Neural cell (in vitro differentiated cells): ENCODE results near the gene CYB5R3. TPM values are rescaled to one million over a fixed set of nuclear protein-coding genes. Genes with fewer than 3 reads are reported as not detected.

Source experiments
- H2AFZ ChIP-seq: fragments of 200-600, 300-800 bp; sonication (generic), shearing (Covaris generic); 2 replicates; pipeline ENCODE4 v1.6.0; 2014; ENCODE audit warnings: low read depth, mild to moderate bottlenecking, antibody characterized with exemption, low read length, moderate library complexity
- H3F3A ChIP-seq: fragments of 200-600 bp; shearing (Covaris generic); 2 replicates; pipeline ENCODE4 v1.6.1; 2016; ENCODE audit warnings: mild to moderate bottlenecking, moderate library complexity, mixed read lengths, antibody characterized with exemption, low read length; ENCODE audit not compliant: insufficient read depth, poor library complexity, severe bottlenecking
- H3K27ac ChIP-seq: fragments of 200-600, 300-800 bp; sonication (generic), shearing (Covaris generic); 2 replicates; pipeline ENCODE4 v1.5.1; 2014; ENCODE audit warnings: mild to moderate bottlenecking, low read length, moderate library complexity
- H3K27me3 ChIP-seq: fragments of 300-800, 200-600 bp; sonication (generic), shearing (Covaris generic); 2 replicates; pipeline ENCODE4 v1.6.0; 2014; ENCODE audit warnings: mild to moderate bottlenecking, low read depth, low read length, moderate library complexity; ENCODE audit not compliant: insufficient read depth
- H3K36me3 ChIP-seq: fragments of 300-800, 200-600 bp; sonication (generic), shearing (Covaris generic); 2 replicates; pipeline ENCODE4 v1.5.1; 2014; ENCODE audit warnings: mild to moderate bottlenecking, antibody characterized with exemption, low read length, moderate library complexity; ENCODE audit not compliant: insufficient read depth
- H3K4me2 ChIP-seq: fragments of 300-800, 200-600 bp; sonication (generic), shearing (Covaris generic); 2 replicates; pipeline ENCODE4 v1.6.0; 2014; ENCODE audit warnings: mild to moderate bottlenecking, low read length
- H3K4me3 ChIP-seq: fragments of 300-800, 200-600 bp; sonication (generic), shearing (Covaris generic); 2 replicates; pipeline ENCODE4 v1.5.1; 2014; ENCODE audit warnings: mild to moderate bottlenecking, low read length, moderate library complexity
- H3K79me2 ChIP-seq: fragments of 200-600 bp; shearing (Covaris generic); replicated peaks from 2 replicates; pipeline ENCODE4 v1.6.0; 2014; ENCODE audit warnings: mild to moderate bottlenecking, low read length, moderate library complexity; ENCODE audit not compliant: insufficient read depth
- H3K9ac ChIP-seq: fragments of 300-800, 200-600 bp; sonication (generic), shearing (Covaris generic); 2 replicates; pipeline ENCODE4 v1.6.1; 2016; ENCODE audit warnings: mild to moderate bottlenecking, low read length, mixed read lengths
- H3K9me2 ChIP-seq: fragments of 200-600 bp; shearing (Covaris generic); 2 replicates; pipeline ENCODE4 v1.6.1; 2016; ENCODE audit warnings: mild to moderate bottlenecking, low read length, mixed read lengths; ENCODE audit not compliant: insufficient read depth
- H3K9me3 ChIP-seq: fragments of 200-600, 300-800 bp; sonication (generic), shearing (Covaris generic); 2 replicates; pipeline ENCODE4 v1.6.1; 2016; ENCODE audit warnings: mild to moderate bottlenecking, mixed run types, low read length, moderate library complexity, mixed read lengths
- H4K20me1 ChIP-seq: fragments of 200-600 bp; shearing (Covaris generic); 2 replicates; pipeline ENCODE4 v1.6.1; 2016; ENCODE audit warnings: mild to moderate bottlenecking, mixed run types; ENCODE audit not compliant: insufficient read depth
- EP300 ChIP-seq: fragments of 450-650 bp; conservative IDR thresholded peaks from 2 replicates; pipeline ENCODE4 v1.6.1; 2014; ENCODE audit warnings: antibody characterized with exemption, mild to moderate bottlenecking, moderate library complexity; ENCODE audit not compliant: poor library complexity, severe bottlenecking
- EZH2 ChIP-seq: fragments of 200-600, 300-800 bp; shearing (Covaris generic), sonication (generic); IDR thresholded peaks from 2 replicates; pipeline ENCODE4 v1.6.1; 2014; ENCODE audit warnings: antibody characterized with exemption, low read length, borderline replicate concordance, mild to moderate bottlenecking; ENCODE audit not compliant: insufficient read depth, poor library complexity, severe bottlenecking
- MXI1 ChIP-seq: fragments of 450-650 bp; conservative IDR thresholded peaks from 2 replicates; pipeline ENCODE4 v1.6.1; 2014; ENCODE audit warnings: antibody characterized with exemption, mild to moderate bottlenecking; ENCODE audit not compliant: poor library complexity, severe bottlenecking
- POLR2AphosphoS5 ChIP-seq: IDR thresholded peaks from 2 replicates; pipeline ENCODE4 v1.6.1; 2012
- RAD21 ChIP-seq: fragments of 450-650 bp; conservative IDR thresholded peaks from 2 replicates; pipeline ENCODE4 v1.6.1; 2014; ENCODE audit warnings: antibody characterized with exemption, mild to moderate bottlenecking, moderate library complexity
- SMC3 ChIP-seq: fragments of 450-650 bp; conservative IDR thresholded peaks from 2 replicates; pipeline ENCODE4 v1.6.1; 2014; ENCODE audit warnings: antibody characterized with exemption, mild to moderate bottlenecking, moderate library complexity; ENCODE audit not compliant: poor library complexity
- TAF1 ChIP-seq: IDR thresholded peaks from 2 replicates; pipeline ENCODE4 v1.6.1; 2012; ENCODE audit warnings: low read depth
- polyA plus RNA-seq: library from polyadenylated mRNA; depleted of rRNA; stranded (reverse); fragments of >200 nt; gene quantifications from 2 replicates; pipeline ENCODE4 v1.2.3, GENCODE V29; 2014
- TF ChIP-seq, protein P1 (sequence below): fragments of 450-650 bp; IDR thresholded peaks from 2 replicates; pipeline ENCODE4 v1.5.1; 2014; ENCODE audit warnings: antibody characterized with exemption, mild to moderate bottlenecking, moderate library complexity; ENCODE audit not compliant: poor library complexity, severe bottlenecking
- TF ChIP-seq, protein P2 (sequence below): IDR thresholded peaks from 2 replicates; pipeline ENCODE4 v1.6.1; 2012; ENCODE audit warnings: borderline replicate concordance

The CYB5R3 gene
- polyA plus RNA-seq, 1 donor from 2014 or later = 20.2 TPM

DNA sequence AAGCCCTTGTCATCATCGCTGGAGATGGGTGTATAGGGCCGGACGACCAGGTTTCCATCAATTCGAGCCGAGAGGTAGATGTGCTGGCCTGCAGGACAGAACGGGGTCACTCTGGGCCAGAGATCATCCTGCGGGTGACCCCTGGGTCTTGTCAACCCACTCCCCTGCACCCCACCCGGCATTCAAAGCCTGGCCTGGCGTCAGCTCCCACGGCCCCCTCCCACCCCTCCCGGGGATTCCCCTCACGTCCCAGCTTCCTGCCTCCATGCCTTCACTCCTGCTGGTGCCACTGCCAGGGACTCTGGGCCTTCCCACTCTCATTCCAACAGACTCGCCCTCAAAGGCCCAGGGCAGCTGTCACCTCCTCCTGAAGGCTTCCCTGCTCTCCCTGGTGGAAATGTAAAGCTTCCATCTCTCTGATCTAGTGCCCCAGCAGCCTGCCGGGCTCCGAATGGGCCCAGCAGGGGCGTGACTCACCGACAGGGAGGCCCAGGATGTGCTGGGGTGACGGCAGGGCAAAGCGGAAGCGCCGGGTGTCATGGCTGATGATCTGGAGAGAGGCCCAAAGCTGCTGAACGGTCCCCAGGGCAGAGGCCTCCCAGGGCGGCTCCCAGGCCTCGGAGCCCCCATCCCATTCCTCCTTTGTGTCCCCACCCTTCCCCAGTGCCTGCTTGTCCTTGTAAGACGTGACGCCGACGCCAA is 18.1 kb downstream of the CYB5R3 start:
- no peaks in the 10 kb centered on the region for H3K27me3 ChIP-seq
- H3F3A ChIP-seq = no peaks in the 10 kb centered on the region
- no peaks in the 10 kb centered on the region for H3K79me2 ChIP-seq
- H4K20me1 ChIP-seq = no peaks in the 10 kb centered on the region
- H3K27ac ChIP-seq = no peak overlapping the region
- no peak overlapping the region for H3K4me2 ChIP-seq
- TF ChIP-seq TAF1 = no peak
- H3K4me3 ChIP-seq = no peak overlapping the region
- no peaks in the 10 kb centered on the region for H3K9me2 ChIP-seq
- H3K9me3 ChIP-seq = no peaks in the 10 kb centered on the region
- no peak overlapping the region for H3K9ac ChIP-seq
- no peak overlapping the region for H2AFZ ChIP-seq
- no peaks in the 10 kb centered on the region for H3K36me3 ChIP-seq

DNA sequence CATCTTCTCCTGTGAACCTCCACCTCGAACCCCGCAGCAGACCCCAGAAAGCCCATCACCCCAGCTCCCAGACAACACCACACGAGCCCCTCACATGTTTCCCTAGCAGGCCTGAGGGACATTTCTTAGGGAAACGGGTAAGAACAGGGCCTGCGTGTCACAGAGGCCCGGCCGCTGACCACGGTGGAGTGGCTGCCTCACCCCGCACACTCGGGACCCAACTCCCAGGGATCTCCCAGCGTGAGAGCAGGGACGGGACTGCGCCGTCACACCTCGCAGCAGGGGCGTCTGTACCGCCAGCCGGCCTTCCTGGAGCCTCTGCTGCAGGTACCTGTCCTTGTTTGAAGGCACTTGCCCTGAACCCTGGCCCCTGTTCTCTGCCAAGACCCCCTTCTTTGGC is 19.0 kb downstream of the CYB5R3 start:
- no peaks in the 10 kb centered on the region for H3K36me3 ChIP-seq
- no peaks in the 10 kb centered on the region for H4K20me1 ChIP-seq
- H2AFZ ChIP-seq = no peak overlapping the region
- H3K9me3 ChIP-seq = no peaks in the 10 kb centered on the region
- no peak overlapping the region for H3K4me2 ChIP-seq
- TF ChIP-seq EP300 (no peak), SMC3 (no peak), TAF1 (no peak), POLR2AphosphoS5 (no peak), RAD21 (no peak), EZH2 (no peak), MXI1 (no peak)
- TF ChIP-seq, protein P1, sequence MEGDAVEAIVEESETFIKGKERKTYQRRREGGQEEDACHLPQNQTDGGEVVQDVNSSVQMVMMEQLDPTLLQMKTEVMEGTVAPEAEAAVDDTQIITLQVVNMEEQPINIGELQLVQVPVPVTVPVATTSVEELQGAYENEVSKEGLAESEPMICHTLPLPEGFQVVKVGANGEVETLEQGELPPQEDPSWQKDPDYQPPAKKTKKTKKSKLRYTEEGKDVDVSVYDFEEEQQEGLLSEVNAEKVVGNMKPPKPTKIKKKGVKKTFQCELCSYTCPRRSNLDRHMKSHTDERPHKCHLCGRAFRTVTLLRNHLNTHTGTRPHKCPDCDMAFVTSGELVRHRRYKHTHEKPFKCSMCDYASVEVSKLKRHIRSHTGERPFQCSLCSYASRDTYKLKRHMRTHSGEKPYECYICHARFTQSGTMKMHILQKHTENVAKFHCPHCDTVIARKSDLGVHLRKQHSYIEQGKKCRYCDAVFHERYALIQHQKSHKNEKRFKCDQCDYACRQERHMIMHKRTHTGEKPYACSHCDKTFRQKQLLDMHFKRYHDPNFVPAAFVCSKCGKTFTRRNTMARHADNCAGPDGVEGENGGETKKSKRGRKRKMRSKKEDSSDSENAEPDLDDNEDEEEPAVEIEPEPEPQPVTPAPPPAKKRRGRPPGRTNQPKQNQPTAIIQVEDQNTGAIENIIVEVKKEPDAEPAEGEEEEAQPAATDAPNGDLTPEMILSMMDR = no peak
- TF ChIP-seq, protein P2, sequence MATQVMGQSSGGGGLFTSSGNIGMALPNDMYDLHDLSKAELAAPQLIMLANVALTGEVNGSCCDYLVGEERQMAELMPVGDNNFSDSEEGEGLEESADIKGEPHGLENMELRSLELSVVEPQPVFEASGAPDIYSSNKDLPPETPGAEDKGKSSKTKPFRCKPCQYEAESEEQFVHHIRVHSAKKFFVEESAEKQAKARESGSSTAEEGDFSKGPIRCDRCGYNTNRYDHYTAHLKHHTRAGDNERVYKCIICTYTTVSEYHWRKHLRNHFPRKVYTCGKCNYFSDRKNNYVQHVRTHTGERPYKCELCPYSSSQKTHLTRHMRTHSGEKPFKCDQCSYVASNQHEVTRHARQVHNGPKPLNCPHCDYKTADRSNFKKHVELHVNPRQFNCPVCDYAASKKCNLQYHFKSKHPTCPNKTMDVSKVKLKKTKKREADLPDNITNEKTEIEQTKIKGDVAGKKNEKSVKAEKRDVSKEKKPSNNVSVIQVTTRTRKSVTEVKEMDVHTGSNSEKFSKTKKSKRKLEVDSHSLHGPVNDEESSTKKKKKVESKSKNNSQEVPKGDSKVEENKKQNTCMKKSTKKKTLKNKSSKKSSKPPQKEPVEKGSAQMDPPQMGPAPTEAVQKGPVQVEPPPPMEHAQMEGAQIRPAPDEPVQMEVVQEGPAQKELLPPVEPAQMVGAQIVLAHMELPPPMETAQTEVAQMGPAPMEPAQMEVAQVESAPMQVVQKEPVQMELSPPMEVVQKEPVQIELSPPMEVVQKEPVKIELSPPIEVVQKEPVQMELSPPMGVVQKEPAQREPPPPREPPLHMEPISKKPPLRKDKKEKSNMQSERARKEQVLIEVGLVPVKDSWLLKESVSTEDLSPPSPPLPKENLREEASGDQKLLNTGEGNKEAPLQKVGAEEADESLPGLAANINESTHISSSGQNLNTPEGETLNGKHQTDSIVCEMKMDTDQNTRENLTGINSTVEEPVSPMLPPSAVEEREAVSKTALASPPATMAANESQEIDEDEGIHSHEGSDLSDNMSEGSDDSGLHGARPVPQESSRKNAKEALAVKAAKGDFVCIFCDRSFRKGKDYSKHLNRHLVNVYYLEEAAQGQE = no peak
- H3K27ac ChIP-seq = no peak overlapping the region
- H3K27me3 ChIP-seq = no peaks in the 10 kb centered on the region
- no peaks in the 10 kb centered on the region for H3K79me2 ChIP-seq
- H3K4me3 ChIP-seq = no peak overlapping the region
- no peaks in the 10 kb centered on the region for H3F3A ChIP-seq
- no peaks in the 10 kb centered on the region for H3K9me2 ChIP-seq
- no peak overlapping the region for H3K9ac ChIP-seq

DNA sequence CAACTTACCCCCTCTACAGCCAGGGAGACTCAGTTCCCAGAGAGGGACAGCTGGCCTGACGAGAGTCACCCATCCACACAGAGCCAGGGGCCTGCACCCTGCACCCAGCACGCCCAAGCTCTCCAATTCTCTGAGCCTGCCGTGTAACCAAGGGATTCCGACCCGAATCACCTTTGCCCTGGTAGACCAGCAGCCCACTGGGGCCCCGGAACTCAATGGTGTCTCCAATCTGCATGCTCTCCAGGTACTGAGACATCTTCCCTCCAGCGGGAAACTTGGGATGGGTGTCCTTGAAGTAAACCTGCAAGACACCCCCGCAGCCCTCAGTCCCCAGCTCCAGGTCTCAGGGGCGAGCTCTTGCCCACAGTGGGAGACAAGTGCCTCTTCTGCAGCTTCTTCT is 21.2 kb downstream of the CYB5R3 start:
- Histone ChIP-seq H3K27me3 (no peaks in the 10 kb centered on the region), H3K9ac (no peak overlapping the region), H2AFZ (no peak overlapping the region), H3K27ac (no peak overlapping the region), H4K20me1 (no peaks in the 10 kb centered on the region), H3K79me2 (no peaks in the 10 kb centered on the region), H3K9me2 (no peaks in the 10 kb centered on the region), H3F3A (no peaks in the 10 kb centered on the region), H3K36me3 (no peaks in the 10 kb centered on the region), H3K4me3 (no peak overlapping the region), H3K9me3 (no peaks in the 10 kb centered on the region), H3K4me2 (no peak overlapping the region)
- TF ChIP-seq, protein P1 = no peak
- TF ChIP-seq SMC3 (no peak), RAD21 (no peak), POLR2AphosphoS5 (no peak), TAF1 (no peak)
- TF ChIP-seq, protein P2 = no peak
